ENCODE results near the gene GFOD1.

DNA sequence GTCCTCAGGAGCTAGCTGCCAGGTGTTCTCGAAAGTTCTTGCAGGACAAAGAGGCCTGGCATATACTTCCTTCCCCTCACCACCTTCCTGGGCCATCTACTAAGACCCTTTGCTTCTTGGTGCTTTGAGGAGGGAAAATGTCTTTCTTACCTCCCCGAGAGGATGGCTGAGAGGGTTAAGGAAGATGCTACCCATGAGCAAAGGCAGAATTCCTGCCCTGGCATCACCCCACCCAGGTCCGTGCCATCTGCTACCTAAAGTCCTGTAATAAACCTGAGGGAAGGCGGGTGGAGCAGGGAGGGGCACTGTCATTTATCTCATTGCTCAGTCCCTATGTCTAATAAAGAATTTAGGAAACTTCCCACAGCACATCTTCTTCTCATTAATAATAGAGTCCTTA is 16.2 kb downstream of the GFOD1 start:
- TF ChIP-seq, protein P1, sequence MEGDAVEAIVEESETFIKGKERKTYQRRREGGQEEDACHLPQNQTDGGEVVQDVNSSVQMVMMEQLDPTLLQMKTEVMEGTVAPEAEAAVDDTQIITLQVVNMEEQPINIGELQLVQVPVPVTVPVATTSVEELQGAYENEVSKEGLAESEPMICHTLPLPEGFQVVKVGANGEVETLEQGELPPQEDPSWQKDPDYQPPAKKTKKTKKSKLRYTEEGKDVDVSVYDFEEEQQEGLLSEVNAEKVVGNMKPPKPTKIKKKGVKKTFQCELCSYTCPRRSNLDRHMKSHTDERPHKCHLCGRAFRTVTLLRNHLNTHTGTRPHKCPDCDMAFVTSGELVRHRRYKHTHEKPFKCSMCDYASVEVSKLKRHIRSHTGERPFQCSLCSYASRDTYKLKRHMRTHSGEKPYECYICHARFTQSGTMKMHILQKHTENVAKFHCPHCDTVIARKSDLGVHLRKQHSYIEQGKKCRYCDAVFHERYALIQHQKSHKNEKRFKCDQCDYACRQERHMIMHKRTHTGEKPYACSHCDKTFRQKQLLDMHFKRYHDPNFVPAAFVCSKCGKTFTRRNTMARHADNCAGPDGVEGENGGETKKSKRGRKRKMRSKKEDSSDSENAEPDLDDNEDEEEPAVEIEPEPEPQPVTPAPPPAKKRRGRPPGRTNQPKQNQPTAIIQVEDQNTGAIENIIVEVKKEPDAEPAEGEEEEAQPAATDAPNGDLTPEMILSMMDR (conservative IDR thresholded peaks at IDR 0.05; ENCODE audit: low read length) = no peak
- TF ChIP-seq EZH2phosphoT487 (IDR thresholded peaks at IDR 0.05; ENCODE audit: borderline replicate concordance, low read depth, low read length) = no peak

Measured in OCI-LY7 (cell line).